Hepatocyte (in vitro differentiated cells): ENCODE results near the gene JAG2. TPM values are rescaled to one million over a fixed set of nuclear protein-coding genes. Genes with fewer than 3 reads are reported as not detected.

Experiments used
- DNase-seq: peaks from one replicate; pipeline ENCODE4 v3.0.0-alpha.2; 2016; ENCODE audit warnings: low spot score
- H2AFZ ChIP-seq: fragments of 200-600 bp; sonication (generic); 2 replicates; pipeline ENCODE4 v1.6.0; 2016; ENCODE audit warnings: antibody characterized with exemption, mild to moderate bottlenecking
- H3K27ac ChIP-seq: fragments of 200-600 bp; sonication (generic); 2 replicates; pipeline ENCODE4 v1.5.1; 2016; ENCODE audit warnings: mild to moderate bottlenecking
- H3K27me3 ChIP-seq: fragments of 200-600 bp; sonication (generic); 2 replicates; pipeline ENCODE4 v1.6.1; 2016
- H3K36me3 ChIP-seq: fragments of 200-600 bp; sonication (generic); replicated peaks from 2 replicates; pipeline ENCODE4 v1.5.1; 2016; ENCODE audit warnings: low read depth; ENCODE audit not compliant: insufficient read depth
- H3K4me1 ChIP-seq: fragments of 200-600 bp; sonication (generic); 2 replicates; pipeline ENCODE4 v1.5.1; 2016; ENCODE audit warnings: mild to moderate bottlenecking, moderate library complexity; ENCODE audit not compliant: insufficient read depth
- H3K4me2 ChIP-seq: fragments of 200-600 bp; sonication (generic); 2 replicates; pipeline ENCODE4 v1.6.0; 2016
- H3K4me3 ChIP-seq: fragments of 200-600 bp; sonication (generic); 2 replicates; pipeline ENCODE4 v1.5.1; 2016; ENCODE audit warnings: mild to moderate bottlenecking
- H3K79me2 ChIP-seq: fragments of 200-600 bp; sonication (generic); 2 replicates; pipeline ENCODE4 v1.6.0; 2017; ENCODE audit warnings: mild to moderate bottlenecking
- H3K9me2 ChIP-seq: fragments of 200-600 bp; sonication (generic); replicated peaks from 2 replicates; pipeline ENCODE4 v1.6.0; 2017; ENCODE audit warnings: mild to moderate bottlenecking; ENCODE audit not compliant: insufficient read depth
- H3K9me3 ChIP-seq: fragments of 200-600 bp; sonication (generic); 2 replicates; pipeline ENCODE4 v1.5.1; 2016; ENCODE audit warnings: low read depth, mild to moderate bottlenecking
- H4K20me1 ChIP-seq: fragments of 200-600 bp; sonication (generic); 2 replicates; pipeline ENCODE4 v1.6.0; 2016; ENCODE audit warnings: mild to moderate bottlenecking; ENCODE audit not compliant: insufficient read depth, poor library complexity, severe bottlenecking
- EZH2 ChIP-seq: fragments of 200-600 bp; sonication (generic); IDR thresholded peaks from 2 replicates; pipeline ENCODE4 v1.6.1; 2016; ENCODE audit warnings: antibody characterized with exemption, mild to moderate bottlenecking, borderline replicate concordance
- EZH2phosphoT487 ChIP-seq: fragments of 200-600 bp; sonication (generic); IDR thresholded peaks from one replicate; pipeline ENCODE4 v1.6.1; 2018; ENCODE audit warnings: antibody characterized with exemption, mild to moderate bottlenecking, low read depth, moderate library complexity; ENCODE audit not compliant: unreplicated experiment, severe bottlenecking
- WGBS: methylation state at CpG from one replicate; pipeline ENCODE4 v1.1.6; 2016; ENCODE audit warnings: low lambda C conversion rate; ENCODE audit errors: missing lambda C conversion rate; 5-methylcytosine and 5-hydroxymethylcytosine counted together
- polyA plus RNA-seq: library from polyadenylated mRNA; unstranded; fragments of >200 nt; fragmentation: Nextera tagmentation; extraction: Ambion mirVana; gene quantifications from 2 replicates; pipeline ENCODE4 v1.2.1, GENCODE V29; 2016
- total RNA-seq: library from RNA; depleted of rRNA; stranded (reverse); fragments of >200 nt; gene quantifications from 2 replicates; pipeline ENCODE4 v1.2.3, GENCODE V29; 2014
- TF ChIP-seq, protein P1 (sequence below): fragments of 200-600 bp; sonication (generic); IDR thresholded peaks from 2 replicates; pipeline ENCODE4 v1.5.1; 2016; ENCODE audit warnings: antibody characterized with exemption, mild to moderate bottlenecking; ENCODE audit not compliant: poor library complexity

Gene JAG2
- total and polyA plus RNA-seq, 2 experiments from 2014 or later: 4.1 to 6.1 TPM

DNA sequence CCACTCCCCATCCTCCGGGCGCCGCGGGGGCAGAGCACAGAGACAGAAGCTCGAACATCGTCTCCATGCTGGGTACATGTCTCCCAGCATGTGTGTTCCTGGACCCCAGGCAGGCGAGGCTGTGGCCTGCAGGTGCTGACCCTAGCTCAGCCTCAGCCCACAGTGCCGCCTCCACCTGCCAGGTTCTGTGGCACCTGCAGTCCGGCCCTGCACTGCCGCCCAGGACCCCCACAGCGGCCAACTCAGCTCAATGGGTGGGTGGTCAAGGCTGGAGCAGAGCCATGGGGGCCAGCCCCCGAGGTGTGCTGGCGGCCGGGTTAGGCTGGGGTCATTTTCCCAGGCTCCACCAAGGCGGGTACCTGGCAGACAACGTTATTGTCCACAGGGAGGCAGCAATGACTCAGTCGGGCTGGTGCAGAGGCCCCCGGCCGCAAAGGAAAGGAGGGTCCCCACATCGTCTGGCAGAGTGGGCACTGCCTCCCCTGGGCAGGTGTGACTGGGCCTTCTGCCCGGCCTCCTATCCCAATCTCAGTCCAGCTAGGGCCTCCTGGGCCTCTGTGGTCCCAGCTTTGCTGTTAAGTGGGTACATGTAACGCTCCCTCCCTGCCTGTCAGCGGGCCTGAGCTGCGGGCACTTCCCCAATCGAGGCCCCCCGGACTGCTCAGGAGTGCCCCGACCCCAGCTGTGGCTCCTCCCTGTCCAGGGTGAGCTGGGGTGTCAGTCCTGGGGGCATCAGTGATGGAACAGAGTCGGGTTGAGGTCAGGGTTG, 32.8 kb upstream of the JAG2 start:
- DNase-seq: no peak
- Histone ChIP-seq H3K4me2 (no peak overlapping the region), H3K27me3 (peaks cover 19% of the 10 kb centered on the region), H3K9me2 (no peaks in the 10 kb centered on the region), H3K4me3 (no peak overlapping the region), H4K20me1 (no peaks in the 10 kb centered on the region), H3K9me3 (no peaks in the 10 kb centered on the region), H3K79me2 (no peaks in the 10 kb centered on the region), H3K36me3 (no peaks in the 10 kb centered on the region), H3K4me1 (peaks cover 17% of the 10 kb centered on the region), H2AFZ (no peak overlapping the region), H3K27ac (no peak overlapping the region)
- 76% methylated on average over 28 of the region's 28 CpGs for WGBS
- TF ChIP-seq EZH2 (no peak), EZH2phosphoT487 (no peak)
- TF ChIP-seq, protein P1, sequence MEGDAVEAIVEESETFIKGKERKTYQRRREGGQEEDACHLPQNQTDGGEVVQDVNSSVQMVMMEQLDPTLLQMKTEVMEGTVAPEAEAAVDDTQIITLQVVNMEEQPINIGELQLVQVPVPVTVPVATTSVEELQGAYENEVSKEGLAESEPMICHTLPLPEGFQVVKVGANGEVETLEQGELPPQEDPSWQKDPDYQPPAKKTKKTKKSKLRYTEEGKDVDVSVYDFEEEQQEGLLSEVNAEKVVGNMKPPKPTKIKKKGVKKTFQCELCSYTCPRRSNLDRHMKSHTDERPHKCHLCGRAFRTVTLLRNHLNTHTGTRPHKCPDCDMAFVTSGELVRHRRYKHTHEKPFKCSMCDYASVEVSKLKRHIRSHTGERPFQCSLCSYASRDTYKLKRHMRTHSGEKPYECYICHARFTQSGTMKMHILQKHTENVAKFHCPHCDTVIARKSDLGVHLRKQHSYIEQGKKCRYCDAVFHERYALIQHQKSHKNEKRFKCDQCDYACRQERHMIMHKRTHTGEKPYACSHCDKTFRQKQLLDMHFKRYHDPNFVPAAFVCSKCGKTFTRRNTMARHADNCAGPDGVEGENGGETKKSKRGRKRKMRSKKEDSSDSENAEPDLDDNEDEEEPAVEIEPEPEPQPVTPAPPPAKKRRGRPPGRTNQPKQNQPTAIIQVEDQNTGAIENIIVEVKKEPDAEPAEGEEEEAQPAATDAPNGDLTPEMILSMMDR: no peak

DNA sequence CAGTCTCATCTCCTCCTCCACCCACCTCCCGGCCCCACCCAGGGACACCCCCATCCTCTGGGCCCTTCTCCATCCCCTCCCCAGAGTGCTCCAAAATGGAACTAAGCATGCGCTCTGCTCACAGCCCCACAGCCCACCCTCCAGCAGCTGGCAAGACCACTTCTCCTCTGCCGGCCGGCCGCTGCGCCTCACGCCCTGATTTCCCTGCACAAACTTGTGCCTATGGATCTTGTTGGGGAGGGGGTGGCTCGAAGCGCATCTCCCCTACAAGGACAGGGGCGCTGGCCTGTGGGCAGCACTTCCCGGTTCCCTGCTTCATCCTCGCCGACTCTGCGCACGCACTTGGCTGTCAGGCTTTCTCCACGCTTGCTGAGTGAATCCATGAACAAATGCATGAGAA, 32.1 kb upstream of the JAG2 start:
- H3K36me3 ChIP-seq: no peaks in the 10 kb centered on the region
- H3K79me2 ChIP-seq: no peaks in the 10 kb centered on the region
- peaks cover 26% of the 10 kb centered on the region for H3K27me3 ChIP-seq
- no peaks in the 10 kb centered on the region for H3K9me3 ChIP-seq
- TF ChIP-seq, protein P1: no peak
- TF ChIP-seq EZH2: no peak
- TF ChIP-seq EZH2phosphoT487: no peak
- no peaks in the 10 kb centered on the region for H4K20me1 ChIP-seq
- WGBS: 98% methylated on average over 16 of the region's 16 CpGs
- no peak for DNase-seq
- no peaks in the 10 kb centered on the region for H3K9me2 ChIP-seq
- no peak overlapping the region for H3K27ac ChIP-seq
- no peak overlapping the region for H3K4me3 ChIP-seq
- peaks cover 24% of the 10 kb centered on the region for H3K4me1 ChIP-seq
- H3K4me2 ChIP-seq: no peak overlapping the region
- no peak overlapping the region for H2AFZ ChIP-seq

DNA sequence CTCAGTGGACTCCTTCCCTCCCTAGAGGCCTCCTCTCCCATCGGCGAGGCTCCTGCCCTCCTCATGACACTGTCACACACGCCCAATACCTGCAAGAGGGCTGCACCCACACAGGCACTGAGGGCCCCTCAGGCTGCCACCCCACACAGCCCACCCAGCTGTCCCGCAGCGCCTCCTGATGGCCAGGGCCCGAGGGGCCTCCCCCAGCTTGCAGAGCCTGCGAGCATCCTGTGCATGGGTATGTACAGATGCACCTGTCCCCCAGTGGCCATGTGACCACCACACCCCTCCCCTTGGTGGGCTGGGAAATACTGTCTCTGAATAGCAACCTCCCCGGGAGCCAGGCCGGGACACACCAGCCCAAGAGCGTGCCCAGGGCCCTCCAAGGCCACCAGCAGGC, 31.5 kb upstream of the JAG2 start:
- Histone ChIP-seq H2AFZ (no peak overlapping the region), H3K9me2 (no peaks in the 10 kb centered on the region)
- WGBS: 83% methylated on average over 10 of the region's 10 CpGs

More for the DNA sequence above, 31.5 kb upstream of the JAG2 start:
- Histone ChIP-seq H3K27me3 (peaks cover 31% of the 10 kb centered on the region), H4K20me1 (no peaks in the 10 kb centered on the region), H3K27ac (no peak overlapping the region), H3K4me1 (peaks cover 24% of the 10 kb centered on the region), H3K79me2 (no peaks in the 10 kb centered on the region), H3K4me3 (no peak overlapping the region), H3K36me3 (no peaks in the 10 kb centered on the region), H3K4me2 (no peak overlapping the region), H3K9me3 (no peaks in the 10 kb centered on the region)
- DNase-seq: no peak
- TF ChIP-seq EZH2phosphoT487 (no peak), EZH2 (no peak)
- TF ChIP-seq, protein P1: no peak
